Measurements from ENCODE around the gene TAF8.
"Not testable (repeated sequence)": the region's sequence is repeated elsewhere in the genome, so short reads cannot be mapped to it uniquely, and the experiment has no call there.

TAF8 gene

GRCh38 chr6:42029062-42029685 is 21.1 kb upstream of the TAF8 start:
- no peak for DNase-seq

GRCh38 chr6:42029881-42030280 is 20.4 kb upstream of the TAF8 start:
- no peak for DNase-seq

- DNase-seq: no peak
These were observed 19.5 kb upstream of the TAF8 start for GRCh38 chr6:42030585-42031506.

GRCh38 chr6:42032366-42032765 is 18.0 kb upstream of the TAF8 start:
- no peak for DNase-seq

GRCh38 chr6:42037669-42038068 is 12.7 kb upstream of the TAF8 start:
- DNase-seq: not testable (repeated sequence)

GRCh38 chr6:42038163-42038562 is 12.2 kb upstream of the TAF8 start:
- DNase-seq: no peak

GRCh38 chr6:42038811-42039408 is 11.4 kb upstream of the TAF8 start:
- DNase-seq: no peak

GRCh38 chr6:42040856-42041480 is 9.4 kb upstream of the TAF8 start:
- DNase-seq: no peak

- no peak for DNase-seq
These were observed 8.8 kb upstream of the TAF8 start for GRCh38 chr6:42041481-42042053.

- DNase-seq: peak; percentile 20
These were observed 8.2 kb upstream of the TAF8 start for GRCh38 chr6:42042108-42042507.

- peak; percentile 77 for DNase-seq
These were observed 6.4 kb upstream of the TAF8 start for GRCh38 chr6:42043787-42044475.

GRCh38 chr6:42045538-42046460 is 4.5 kb upstream of the TAF8 start:
- peak; percentile 73 for DNase-seq

- no peak for DNase-seq
These were observed 3.7 kb upstream of the TAF8 start for GRCh38 chr6:42046464-42047212.

GRCh38 chr6:42047213-42047590 is 3.1 kb upstream of the TAF8 start:
- DNase-seq: no peak

GRCh38 chr6:42047790-42048405 is 2.4 kb upstream of the TAF8 start:
- DNase-seq: no peak

GRCh38 chr6:42049116-42049809 is 1.1 kb upstream of the TAF8 start:
- DNase-seq: no peak

GRCh38 chr6:42049948-42050296 is 402 bp upstream of the TAF8 start:
- no peak for DNase-seq

GRCh38 chr6:42051268-42051653 is 937 bp downstream of the TAF8 start:
- DNase-seq: no peak

- DNase-seq: no peak
These were observed 3.3 kb downstream of the TAF8 start for GRCh38 chr6:42053601-42054000.

GRCh38 chr6:42059743-42060142 is 9.4 kb downstream of the TAF8 start:
- DNase-seq: no peak

Data from inflammatory macrophage treated with lipopolysaccharide for 4 hours (primary cell).